ENCODE data around the gene RAB26.

RAB26 gene

GRCh38 chr16:2159175-2159838, 10.9 kb downstream of the RAB26 start:
- no peak for DNase-seq (ENCODE audit: low read depth in 2 of 2)

GRCh38 chr16:2160915-2161551, 12.6 kb downstream of the RAB26 start:
- no peak for DNase-seq (ENCODE audit: low read depth in 2 of 2)

GRCh38 chr16:2161911-2162310, 13.5 kb downstream of the RAB26 start:
- DNase-seq (ENCODE audit: low read depth in 2 of 2) = no peak

- DNase-seq (ENCODE audit: low read depth in 2 of 2) = no peak
These were observed 14.3 kb downstream of the RAB26 start for GRCh38 chr16:2162676-2163118.

- DNase-seq (ENCODE audit: low read depth in 2 of 2) = no peak
These were observed 14.9 kb downstream of the RAB26 start for GRCh38 chr16:2163211-2163881.

- no peak for DNase-seq (ENCODE audit: low read depth in 2 of 2)
These were observed 17.4 kb downstream of the RAB26 start for GRCh38 chr16:2165861-2166260.

GRCh38 chr16:2166263-2167067, 18.0 kb downstream of the RAB26 start:
- DNase-seq (ENCODE audit: low read depth in 2 of 2) = no peak

- no peak for DNase-seq (ENCODE audit: low read depth in 2 of 2)
These were observed 18.7 kb downstream of the RAB26 start for GRCh38 chr16:2167068-2167638.

- no peak for DNase-seq (ENCODE audit: low read depth in 2 of 2)
These were observed 21.7 kb downstream of the RAB26 start for GRCh38 chr16:2170080-2170479.

GRCh38 chr16:2170587-2171435, 22.4 kb downstream of the RAB26 start:
- no peak for DNase-seq (ENCODE audit: low read depth in 2 of 2)

GRCh38 chr16:2171601-2172178, 23.3 kb downstream of the RAB26 start:
- DNase-seq (ENCODE audit: low read depth in 2 of 2) = no peak

GRCh38 chr16:2172688-2173335, 24.4 kb downstream of the RAB26 start:
- no peak for DNase-seq (ENCODE audit: low read depth in 2 of 2)

GRCh38 chr16:2173366-2173765, 24.9 kb downstream of the RAB26 start:
- DNase-seq (ENCODE audit: low read depth in 2 of 2) = no peak

GRCh38 chr16:2173916-2174315, 25.5 kb downstream of the RAB26 start:
- no peak for DNase-seq (ENCODE audit: low read depth in 2 of 2)

- DNase-seq (ENCODE audit: low read depth in 2 of 2) = no peak
These were observed 26.1 kb downstream of the RAB26 start for GRCh38 chr16:2174396-2175131.

- no peak for DNase-seq (ENCODE audit: low read depth in 2 of 2)
These were observed 27.0 kb downstream of the RAB26 start for GRCh38 chr16:2175454-2175853.

GRCh38 chr16:2176047-2176446, 27.6 kb downstream of the RAB26 start:
- DNase-seq (ENCODE audit: low read depth in 2 of 2) = no peak

- no peak for DNase-seq (ENCODE audit: low read depth in 2 of 2)
These were observed 28.7 kb downstream of the RAB26 start for GRCh38 chr16:2177101-2177500.

GRCh38 chr16:2177561-2177960, 29.1 kb downstream of the RAB26 start:
- no peak for DNase-seq (ENCODE audit: low read depth in 2 of 2)

Measured in stimulated activated CD8-positive, alpha-beta memory T cell treated with anti-CD3 and anti-CD28 coated beads, Interleukin-15, amount 100 ng/mL, for 4 hours (primary cell).